SIG-M5 (cell line): ENCODE results near the gene IRF3.

Experiments used
- DNase-seq: peaks from one replicate; lab custom pipeline; 2025; lab: John Stamatoyannopoulos, UW

Gene IRF3, protein sequence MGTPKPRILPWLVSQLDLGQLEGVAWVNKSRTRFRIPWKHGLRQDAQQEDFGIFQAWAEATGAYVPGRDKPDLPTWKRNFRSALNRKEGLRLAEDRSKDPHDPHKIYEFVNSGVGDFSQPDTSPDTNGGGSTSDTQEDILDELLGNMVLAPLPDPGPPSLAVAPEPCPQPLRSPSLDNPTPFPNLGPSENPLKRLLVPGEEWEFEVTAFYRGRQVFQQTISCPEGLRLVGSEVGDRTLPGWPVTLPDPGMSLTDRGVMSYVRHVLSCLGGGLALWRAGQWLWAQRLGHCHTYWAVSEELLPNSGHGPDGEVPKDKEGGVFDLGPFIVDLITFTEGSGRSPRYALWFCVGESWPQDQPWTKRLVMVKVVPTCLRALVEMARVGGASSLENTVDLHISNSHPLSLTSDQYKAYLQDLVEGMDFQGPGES

DNA sequence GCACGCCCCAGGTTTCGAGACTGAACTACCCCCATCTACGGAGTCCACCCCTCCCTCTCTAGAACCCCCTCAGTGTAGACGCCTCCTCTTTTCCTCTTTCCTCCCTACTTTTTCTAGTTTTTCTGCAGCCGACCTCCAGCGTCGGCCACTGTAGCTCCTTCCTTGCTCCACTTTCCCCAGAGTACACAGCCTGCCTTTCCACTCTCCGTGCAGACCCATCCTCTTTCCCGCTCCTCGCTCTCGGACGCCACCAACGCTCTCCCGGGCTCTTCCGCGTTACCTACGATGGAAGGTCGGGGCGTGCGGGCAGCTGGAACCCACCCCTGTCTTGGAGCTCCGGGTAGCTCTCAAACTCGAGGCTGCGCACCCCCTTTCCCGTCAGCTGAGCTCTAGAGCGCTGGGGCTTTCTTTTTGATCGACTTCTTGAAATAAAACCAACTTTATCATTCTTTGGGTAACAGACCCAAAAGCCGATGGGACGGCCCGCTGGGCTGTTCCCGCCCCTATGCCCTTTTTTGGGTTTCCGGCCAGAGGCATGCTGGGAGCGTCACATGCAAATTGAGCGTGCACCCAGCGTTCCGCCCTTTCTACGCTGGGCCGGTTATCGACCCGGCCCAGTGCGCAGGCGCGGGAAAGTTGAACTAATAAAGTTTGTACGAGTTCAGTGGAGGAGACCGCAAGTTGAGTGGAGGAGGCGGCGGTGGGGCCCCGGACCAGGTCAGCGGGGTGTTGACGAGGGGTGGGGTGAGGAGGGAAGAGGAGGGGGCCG, at the start of gene IRF3, which contains the start of gene BCL2L12:
IRF3 (minus strand) TSS at position 507 of the 769 bp plus-strand sequence. CDS start 1,019 bp downstream, outside the sequence.
BCL2L12 (plus strand) TSS at position 583 of the 769 bp plus-strand sequence. CDS start 760 bp downstream, outside the sequence.
- peak; percentile 53 for DNase-seq

DNA sequence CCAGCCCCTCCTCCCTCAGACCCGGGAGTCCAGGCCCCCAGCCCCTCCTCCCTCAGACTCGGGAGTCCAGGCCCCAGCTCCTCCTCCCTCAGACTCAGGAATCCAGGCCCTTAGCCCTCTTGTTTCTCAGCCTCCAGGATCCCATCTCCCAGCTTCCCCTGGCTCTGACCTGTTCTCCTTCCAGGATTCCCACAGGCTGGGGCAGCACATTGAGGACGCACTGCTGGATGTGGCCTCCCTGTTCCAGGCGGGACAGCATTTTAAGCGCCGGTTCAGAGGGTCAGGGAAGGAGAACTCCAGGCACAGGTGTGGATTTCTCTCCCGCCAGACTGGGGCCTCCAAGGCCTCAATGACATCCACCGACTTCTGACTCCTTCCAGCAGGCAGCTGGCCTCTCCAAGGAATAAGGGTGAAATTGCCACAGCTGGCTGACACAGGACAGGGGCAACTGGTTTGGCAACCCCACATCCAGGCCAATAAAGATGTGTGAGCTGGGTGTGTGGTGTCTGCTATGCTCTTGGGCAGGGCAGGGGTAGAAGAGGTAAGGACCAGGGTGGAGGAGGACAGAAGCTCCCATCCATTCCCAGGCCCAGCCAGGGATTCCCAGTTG, 47.7 kb upstream of the IRF3 start:
- no peak for DNase-seq

DNA sequence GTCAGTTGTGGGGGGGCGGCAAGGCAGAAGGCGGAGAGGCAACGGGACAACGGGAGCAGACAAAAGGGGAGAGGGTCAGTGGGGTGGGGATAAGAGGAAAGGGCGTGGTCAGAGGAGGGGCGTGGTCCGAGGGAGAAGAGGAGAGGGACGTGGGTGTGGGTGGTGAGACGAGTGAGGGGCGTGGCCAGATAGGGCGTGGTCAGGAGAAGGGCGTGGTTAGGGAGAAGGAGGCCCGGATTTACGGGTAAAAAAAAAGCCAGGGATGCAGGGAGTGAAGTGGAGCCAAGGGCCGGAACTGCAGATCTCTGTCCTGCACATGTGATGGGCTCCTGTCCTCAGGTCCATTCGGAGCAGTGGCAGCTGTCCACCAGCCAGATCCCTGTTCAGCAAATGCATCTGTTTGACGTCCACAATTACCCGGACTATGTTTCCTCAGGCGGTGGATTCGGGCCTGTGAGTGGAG, 46.8 kb upstream of the IRF3 start:
- DNase-seq: no peak

DNA sequence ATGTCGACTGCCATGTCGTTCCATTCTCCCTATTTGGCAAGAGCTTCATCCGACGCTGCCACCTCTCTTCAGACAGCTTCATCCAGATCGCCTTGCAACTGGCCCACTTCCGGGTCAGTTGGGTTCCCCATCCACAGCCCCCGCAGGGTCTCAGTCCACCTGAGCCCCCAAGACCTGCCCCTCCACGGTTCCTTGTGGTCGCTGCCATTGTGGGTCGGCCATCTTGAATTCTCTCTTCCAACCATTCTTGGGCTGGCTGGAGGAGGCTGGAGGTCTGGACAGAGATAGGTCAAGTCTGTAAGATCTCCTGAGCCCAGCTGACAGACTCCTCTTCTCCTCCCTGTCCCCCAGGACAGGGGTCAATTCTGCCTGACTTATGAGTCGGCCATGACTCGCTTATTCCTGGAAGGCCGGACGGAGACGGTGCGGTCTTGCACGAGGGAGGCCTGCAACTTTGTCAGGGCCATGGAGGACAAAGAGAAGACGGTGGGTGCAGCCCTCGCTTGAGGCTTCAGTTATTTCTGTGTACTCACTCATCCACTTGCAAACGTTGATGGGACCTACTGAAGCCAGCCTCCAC, 44.8 kb upstream of the IRF3 start:
- DNase-seq: no peak

DNA sequence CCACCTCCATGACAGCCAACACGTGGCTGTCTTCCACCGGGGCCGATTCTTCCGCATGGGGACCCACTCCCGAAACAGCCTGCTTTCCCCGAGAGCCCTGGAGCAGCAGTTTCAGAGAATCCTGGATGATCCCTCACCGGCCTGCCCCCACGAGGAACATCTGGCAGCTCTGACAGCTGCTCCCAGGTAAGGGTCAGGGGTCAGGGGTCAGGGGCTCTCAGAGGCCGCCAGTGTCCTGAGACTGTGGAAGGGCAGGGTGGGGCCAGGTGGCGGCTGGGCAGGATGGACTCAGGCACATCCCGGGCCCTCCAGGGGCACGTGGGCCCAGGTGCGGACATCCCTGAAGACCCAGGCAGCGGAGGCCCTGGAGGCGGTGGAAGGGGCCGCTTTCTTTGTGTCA, 40.3 kb upstream of the IRF3 start:
- DNase-seq: no peak

DNA sequence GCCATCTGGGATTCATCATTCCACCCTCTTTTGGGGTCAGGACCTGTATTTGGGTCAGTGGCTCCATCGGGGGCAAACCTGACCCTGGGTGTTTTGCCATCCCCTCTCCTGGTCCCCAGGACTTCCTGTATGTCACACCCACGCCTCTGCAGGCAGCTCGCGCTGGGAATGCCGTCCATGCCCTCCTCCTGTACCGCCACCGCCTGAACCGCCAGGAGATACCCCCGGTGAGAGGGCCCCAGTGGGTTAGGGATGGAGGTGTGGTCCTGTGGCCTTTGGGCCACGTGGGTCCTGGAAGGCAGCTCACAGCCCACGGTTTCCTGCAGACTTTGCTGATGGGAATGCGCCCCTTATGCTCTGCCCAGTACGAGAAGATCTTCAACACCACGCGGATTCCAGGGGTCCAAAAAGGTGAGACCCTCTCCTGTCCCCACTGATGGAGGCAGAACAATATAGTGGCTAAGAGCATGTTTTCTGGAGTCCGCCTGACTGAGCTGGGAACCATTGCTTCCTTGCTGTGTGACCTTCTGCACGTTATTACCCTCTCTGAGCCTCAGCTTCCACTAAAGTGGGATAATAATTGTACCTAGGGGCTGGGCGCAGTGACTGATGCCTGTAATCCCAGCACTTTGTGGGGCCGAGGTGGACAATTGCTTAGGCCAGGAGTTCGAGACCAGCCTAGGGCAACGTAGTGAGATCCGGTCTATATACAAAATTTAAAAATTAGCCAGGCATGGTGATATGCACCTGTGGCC, 39.4 kb upstream of the IRF3 start:
- DNase-seq: no peak

DNA sequence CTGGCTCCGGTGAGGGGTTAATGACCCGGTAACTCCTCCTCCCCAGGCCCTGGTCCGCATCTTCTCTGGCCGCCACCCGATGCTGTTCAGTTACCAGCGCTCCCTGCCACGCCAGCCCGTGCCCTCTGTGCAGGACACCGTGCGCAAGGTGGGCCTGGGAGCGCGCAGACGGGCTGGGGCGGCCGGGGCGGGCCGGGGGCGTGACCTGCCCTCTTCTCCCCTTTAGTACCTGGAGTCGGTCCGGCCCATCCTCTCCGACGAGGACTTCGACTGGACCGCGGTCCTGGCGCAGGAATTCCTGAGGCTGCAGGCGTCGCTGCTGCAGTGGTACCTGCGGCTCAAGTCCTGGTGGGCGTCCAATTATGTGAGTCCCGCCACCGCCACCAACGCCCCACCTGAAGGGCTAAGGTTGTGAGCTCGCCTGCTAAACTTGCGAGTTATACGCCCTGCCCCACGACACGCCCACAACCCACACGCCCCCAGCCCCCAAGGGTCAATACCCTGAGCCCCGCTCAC, 35.7 kb upstream of the IRF3 start:
- no peak for DNase-seq

DNA sequence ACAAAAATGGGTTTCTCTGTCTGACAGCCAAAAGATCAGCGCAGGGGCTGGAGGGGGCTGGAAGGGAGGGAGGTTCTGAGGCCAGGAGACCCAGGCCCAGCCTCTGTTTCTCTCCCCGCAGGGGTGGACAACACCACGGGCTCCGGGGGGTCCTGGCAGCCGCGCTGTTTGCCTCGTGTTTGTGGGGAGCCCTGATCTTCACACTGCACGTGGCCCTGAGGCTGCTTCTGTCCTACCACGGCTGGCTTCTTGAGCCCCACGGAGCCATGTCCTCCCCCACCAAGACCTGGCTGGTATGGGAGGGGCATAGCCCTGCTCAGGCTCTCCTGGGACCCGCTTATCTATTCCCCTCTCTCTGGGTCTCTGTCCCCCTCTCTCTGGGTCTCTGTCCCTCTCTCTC, 34.9 kb upstream of the IRF3 start:
- DNase-seq: no peak

DNA sequence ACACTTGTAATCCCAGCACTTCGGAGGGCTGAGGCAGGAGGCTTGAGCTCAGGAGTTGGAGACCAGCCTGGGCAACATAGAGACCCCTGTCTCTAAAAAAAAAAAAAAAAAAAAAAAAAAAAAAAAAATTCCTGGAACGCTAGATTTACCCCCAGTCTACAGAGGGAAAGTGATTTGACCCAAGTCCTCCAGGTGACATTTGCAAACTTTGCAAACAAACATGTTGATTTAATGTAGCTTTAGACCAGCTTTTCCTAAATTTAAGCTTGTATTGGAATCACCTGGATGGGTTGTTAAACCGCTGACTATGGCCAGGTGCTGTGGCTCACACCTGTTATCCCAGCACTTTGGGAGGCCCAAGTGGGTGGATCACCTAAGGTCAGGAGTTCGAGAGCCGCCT, 33.7 kb upstream of the IRF3 start:
- DNase-seq: no peak

DNA sequence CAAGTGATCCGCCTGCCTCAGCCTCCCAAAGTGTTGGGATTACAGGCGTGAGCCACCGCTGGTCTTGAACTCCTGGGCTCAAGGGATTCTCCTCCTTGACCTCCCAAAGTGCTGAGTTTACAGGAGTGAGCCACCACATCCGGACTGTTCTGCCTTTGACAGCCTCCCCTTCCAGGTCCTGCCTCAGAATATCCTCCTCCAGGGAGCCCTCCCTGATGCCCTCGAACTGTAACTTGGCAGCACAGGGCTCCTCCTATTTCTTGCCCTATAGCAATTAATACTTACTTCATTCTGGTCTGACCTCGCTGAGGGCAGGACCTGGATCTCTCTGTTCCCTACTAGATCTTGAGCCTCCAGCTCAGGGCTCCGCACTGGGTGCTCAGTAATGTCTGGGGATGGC, 31.2 kb upstream of the IRF3 start:
- DNase-seq: no peak

DNA sequence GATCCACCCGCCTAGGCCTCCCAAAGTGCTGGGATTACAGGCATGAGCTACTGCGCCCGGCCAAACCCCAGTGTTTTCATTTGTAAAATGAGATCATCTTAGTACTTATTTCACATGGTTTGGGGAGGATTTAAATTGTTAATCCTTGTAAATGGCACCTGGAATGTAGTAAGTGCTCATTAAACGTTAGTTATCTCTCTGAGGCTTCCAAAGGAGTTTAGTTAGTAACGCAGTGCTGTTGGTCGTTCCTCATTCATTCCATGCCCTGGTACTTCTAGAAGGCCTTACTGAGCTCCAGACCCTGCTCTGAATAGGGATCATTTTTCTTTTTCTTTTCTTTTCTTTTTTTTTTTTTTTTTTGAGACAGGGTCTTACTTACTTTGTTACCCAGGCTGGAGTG, 30.5 kb upstream of the IRF3 start:
- no peak for DNase-seq

DNA sequence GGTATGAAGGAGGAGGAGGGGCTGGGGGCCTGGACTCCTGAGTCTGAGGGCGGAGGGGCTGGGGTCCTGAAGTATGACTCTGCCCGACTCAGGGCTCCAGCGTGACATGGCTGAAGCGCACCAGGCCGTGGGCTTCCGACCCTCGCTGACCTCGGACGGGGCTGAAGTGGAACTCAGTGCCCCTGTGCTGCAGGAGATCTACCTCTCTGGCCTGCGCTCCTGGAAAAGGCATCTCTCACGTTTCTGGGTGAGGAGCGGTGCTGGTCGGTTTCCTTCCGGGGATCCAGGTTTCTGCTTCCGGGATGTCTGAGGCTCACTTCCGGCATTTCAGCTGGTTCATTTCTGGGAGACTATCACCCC, 26.5 kb upstream of the IRF3 start:
- no peak for DNase-seq

DNA sequence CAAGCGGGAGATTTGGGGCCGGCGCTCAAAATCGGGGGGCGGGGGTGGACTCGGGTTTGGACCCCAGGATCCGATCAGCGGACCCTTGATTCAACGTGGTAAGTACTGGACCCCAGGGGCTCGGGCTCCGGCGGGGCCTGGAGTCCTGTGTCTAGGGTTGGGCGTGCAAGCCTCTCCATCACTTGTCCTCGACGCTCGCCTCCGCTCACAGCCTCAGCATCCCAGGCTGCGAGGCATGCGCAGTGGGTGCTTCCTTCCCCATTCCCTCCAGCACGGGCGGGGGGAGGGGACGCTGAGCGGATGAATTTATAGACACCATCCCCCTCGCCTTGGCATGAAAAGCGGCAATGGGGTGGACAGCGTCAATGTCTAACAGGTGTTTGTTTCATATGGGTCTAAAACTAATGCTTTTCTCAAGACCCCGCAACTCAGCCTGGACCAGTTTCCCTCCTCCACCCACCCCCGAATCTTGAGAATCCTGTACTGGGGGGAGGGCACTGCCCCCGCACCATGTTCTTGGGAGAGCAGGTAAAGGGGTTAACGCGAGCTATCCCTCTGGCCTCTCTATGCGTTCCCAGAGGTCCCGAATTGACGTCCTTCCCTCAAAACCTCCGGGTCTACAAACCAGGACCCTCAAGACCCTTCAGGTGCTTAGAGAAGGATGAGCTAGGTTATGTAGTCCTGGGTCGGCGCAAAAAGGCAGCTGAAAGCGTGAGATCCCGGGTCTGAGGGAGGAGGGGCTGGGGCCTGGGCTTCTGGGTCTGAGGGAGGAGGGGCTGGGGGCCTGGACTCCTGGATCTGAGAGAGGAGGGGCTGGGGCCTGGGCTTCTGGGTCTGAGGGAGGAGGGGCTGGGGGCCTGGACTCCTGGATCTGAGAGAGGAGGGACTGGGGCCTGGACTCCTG, 25.8 kb upstream of the IRF3 start:
- no peak for DNase-seq

DNA sequence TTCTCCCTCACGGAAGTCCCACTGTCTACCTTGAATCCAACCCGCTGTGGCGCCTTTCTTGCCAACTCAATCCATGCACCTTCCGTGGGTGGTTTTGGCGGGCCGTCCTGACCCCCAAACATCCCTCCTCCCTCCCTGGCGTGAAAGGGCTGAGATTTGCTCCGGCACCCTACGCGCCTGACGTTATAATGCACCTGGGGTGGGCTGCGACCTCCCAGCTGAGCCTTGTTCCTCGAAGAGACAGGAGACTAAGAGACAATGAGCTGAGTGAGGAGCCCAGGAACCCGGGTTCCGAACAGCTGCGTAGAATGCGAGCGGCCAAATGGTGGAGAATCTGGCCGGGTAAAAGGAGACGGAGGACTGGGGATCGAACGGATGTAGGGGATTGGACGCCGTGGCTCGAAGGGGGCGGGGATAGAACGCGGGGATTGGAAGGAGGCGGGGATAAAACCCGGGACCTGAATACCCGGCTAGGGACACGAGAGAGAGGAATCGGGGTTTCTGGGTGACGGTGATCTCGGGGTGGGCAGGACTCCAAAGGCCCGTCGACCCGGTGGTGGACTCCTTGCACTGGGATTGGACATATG, 25.1 kb upstream of the IRF3 start, which contains the start of gene CPT1C:
CPT1C (plus strand) TSS at position 461 of the 587 bp plus-strand sequence. CDS start 1,137 bp downstream, outside the sequence.
- DNase-seq: no peak

DNA sequence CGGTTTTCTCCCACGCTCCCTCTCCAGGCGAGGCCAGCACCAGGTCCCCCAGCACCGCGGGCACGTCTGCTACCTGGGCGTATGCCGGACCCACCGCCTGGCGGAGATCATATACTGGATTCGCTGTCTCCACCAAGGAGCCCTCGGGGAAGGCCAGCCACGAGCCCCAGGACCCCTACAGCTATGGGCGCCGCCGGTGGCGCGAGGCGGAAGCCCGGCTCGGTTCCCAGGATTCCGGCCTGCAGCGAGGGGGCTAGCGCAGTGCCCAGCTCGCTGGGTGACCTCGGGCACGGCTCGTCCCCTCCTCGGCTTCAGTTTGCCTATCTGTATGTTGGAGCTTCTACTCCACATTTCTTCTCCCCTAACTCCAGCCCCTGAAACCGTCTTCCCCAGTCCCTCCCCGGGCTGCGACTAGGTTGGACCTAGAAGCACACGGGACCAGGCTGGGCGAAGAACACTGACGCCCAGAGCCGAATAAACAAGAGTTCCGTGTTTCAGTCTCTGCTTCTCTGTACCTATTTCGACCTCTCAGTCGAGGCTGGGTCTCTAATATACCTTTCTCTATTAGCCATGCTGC, 24.5 kb upstream of the IRF3 start:
- no peak for DNase-seq

DNA sequence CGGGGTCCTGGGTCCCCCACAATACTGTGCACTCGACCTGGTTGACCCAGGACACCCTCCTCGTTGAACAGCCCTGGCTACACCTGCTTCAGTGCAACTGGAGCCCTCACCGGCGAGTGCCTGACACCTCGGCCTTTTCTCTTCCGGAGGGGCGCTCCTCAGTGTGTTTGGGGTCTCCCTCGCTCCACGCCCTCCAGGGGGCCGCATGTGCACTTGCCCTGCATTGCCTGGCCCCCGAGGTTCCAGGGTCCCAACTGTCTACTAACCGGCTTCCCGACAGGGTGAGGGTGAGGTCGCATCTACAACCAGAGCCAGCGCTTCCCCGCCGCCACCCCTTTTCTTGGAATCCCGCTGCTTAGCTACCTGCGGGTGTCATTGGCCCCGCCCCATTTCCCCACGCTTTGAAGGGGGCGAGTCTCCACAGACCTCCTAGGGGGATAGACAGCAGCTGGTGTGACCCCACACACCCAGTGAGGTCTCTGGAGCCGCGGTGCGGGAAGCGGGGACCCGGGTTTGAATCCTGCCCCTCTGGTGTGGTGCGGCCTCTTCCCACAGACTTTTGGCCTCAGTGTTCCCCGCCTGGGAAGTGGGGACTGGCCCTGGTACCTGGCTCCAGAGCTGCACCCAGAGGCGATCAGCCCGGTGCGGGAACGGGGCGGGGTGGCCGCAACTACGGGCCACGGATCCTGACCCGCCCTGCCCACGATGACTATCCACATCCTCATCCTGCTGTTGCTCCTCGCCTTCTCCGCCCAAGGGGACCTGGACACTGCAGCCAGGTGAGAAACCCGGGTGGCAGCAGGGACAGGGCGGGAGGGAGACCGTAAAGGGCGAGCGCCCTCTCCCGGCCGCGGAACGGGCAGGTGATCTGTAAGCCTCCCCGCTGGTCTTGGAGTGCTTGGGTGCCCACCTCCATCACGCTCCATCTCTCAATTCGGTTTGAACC, 23.7 kb upstream of the IRF3 start, which contains the start of gene ADM5:
ADM5 (plus strand) TSS at position 462 of the 946 bp plus-strand sequence; CDS start at position 706, 244 bp downstream.
- no peak for DNase-seq

DNA sequence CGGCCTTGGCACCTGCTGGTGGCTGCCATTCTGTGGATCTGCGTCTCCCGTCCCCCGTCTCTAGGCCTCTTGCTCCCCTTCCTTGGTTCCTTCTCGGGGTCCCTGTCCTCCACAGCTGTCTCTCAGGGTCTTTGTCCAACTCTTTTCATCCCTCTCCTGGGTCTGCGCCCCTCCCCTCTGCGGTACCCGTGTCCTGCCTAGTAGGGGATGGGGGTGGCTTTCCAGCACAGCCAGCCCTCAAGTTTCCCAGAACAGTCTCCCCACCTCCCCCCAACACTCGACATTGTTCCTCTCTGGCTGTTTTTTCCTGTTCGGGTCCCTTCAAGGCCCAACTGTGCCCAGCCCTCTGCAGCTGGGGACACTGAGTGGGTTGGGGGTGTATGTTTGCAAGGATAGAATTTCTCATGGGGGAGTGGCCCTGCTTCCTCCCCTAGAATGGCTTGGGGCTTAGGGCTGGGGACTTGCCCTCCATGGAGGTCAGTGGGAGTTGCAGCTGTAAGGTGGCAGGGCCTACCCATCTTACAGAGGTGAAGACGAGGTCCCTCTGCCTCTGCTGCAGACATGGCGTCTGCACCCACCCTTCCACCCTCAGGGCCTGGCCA, 23.0 kb upstream of the IRF3 start:
- no peak for DNase-seq
